SK-N-SH (cell line): ENCODE results near the gene STK32C. TPM values are rescaled to one million over a fixed set of nuclear protein-coding genes. Genes with fewer than 3 reads are reported as not detected.

ENCODE experiments used
- CTCF ChIA-PET: fragments of 300-600, 350-600 bp; formaldehyde crosslinking; extraction: SDS; loops from one replicate; lab custom pipeline; 2021; lab: Yijun Ruan, JAX
- POLR2A ChIA-PET: fragments of 350-600 bp; sonication (Branson Sonifier 250); formaldehyde crosslinking; extraction: SDS; loops from one replicate; lab custom pipeline; 2020; ENCODE audit warnings: antibody characterized with exemption, inconsistent platforms; lab: Yijun Ruan, JAX
- DNase-seq: peaks from one replicate; pipeline ENCODE4 v3.0.0; 2012
- H2AFZ ChIP-seq: fragments of 200-600 bp; sonication (generic); 2 replicates; pipeline ENCODE4 v1.8.1; 2016; ENCODE audit warnings: antibody characterized with exemption, mild to moderate bottlenecking, low read depth
- H3F3A ChIP-seq: fragments of 200-600 bp; sonication (generic); replicated peaks from 2 replicates; pipeline ENCODE3; 2016; ENCODE audit warnings: antibody characterized with exemption, mild to moderate bottlenecking; ENCODE audit not compliant: insufficient read depth
- H3K27ac ChIP-seq, 2 experiments: fragments of 200-500 bp in 1 of 2; fragments of 200-600 bp in 1 of 2; sonication (Bioruptor generic) in 1 of 2; sonication (generic), shearing (Covaris generic) in 1 of 2; 2 replicates each; pipeline versions ENCODE4 v1.5.1 to v1.6.1; 2014 to 2016; ENCODE audit warnings: low read depth in 2 of 2, inconsistent platforms in 1 of 2, low read length in 1 of 2, mild to moderate bottlenecking in 1 of 2, mixed read lengths in 1 of 2
- H3K27me3 ChIP-seq: fragments of 200-600 bp; sonication (generic), shearing (Covaris generic); 2 replicates; pipeline ENCODE4 v1.6.1; 2016; ENCODE audit warnings: mixed run types; ENCODE audit not compliant: insufficient read depth
- H3K36me3 ChIP-seq, 2 experiments: fragments of 200-500 bp in 1 of 2; fragments of 200-600 bp in 1 of 2; sonication (Bioruptor generic) in 1 of 2; sonication (generic) in 1 of 2; replicated peaks in 1 of 2; 2 replicates each; pipeline versions ENCODE3 to v1.5.1; 2014 to 2016; ENCODE audit warnings: low read length in 1 of 2, mild to moderate bottlenecking in 1 of 2; ENCODE audit not compliant: insufficient read depth in 2 of 2, control insufficient read depth in 1 of 2
- H3K4me1 ChIP-seq, 2 experiments: fragments of 200-500 bp in 1 of 2; fragments of 200-600 bp in 1 of 2; sonication (Bioruptor generic) in 1 of 2; sonication (generic), shearing (Covaris generic) in 1 of 2; 2 replicates each; pipeline versions ENCODE4 v1.5.1 to v1.6.1; 2014 to 2016; ENCODE audit warnings: low read depth in 1 of 2, low read length in 1 of 2, mixed run types in 1 of 2; ENCODE audit not compliant: insufficient read depth in 2 of 2, control insufficient read depth in 1 of 2
- H3K4me2 ChIP-seq: fragments of 200-600 bp; sonication (generic), shearing (Covaris generic); 2 replicates; pipeline ENCODE4 v1.6.1; 2017; ENCODE audit warnings: mixed run types
- H3K4me3 ChIP-seq, 2 experiments: fragments of 200-500 bp in 1 of 2; fragments of 200-600 bp in 1 of 2; sonication (Bioruptor generic) in 1 of 2; sonication (generic), shearing (Covaris generic) in 1 of 2; 2 replicates each; pipeline versions ENCODE4 v1.5.1 to v1.8.1; 2014 to 2016; ENCODE audit warnings: low read depth in 2 of 2, inconsistent platforms in 1 of 2, low read length in 1 of 2, mild to moderate bottlenecking in 1 of 2, mixed read lengths in 1 of 2, moderate library complexity in 1 of 2
- H3K79me2 ChIP-seq: fragments of 200-600 bp; sonication (generic); 2 replicates; pipeline ENCODE4 v1.8.1; 2017; ENCODE audit warnings: mild to moderate bottlenecking; ENCODE audit not compliant: insufficient read depth
- H3K9ac ChIP-seq: fragments of 200-600 bp; sonication (generic); 2 replicates; pipeline ENCODE4 v1.6.1; 2017; ENCODE audit warnings: mixed run types
- H3K9me2 ChIP-seq: fragments of 200-600 bp; sonication (generic); 2 replicates; pipeline ENCODE4 v1.6.1; 2017; ENCODE audit warnings: mixed run types
- H3K9me3 ChIP-seq: fragments of 200-600 bp; sonication (generic); 2 replicates; pipeline ENCODE4 v1.6.1; 2017; ENCODE audit warnings: mixed run types, mild to moderate bottlenecking, moderate library complexity
- H4K20me1 ChIP-seq: fragments of 200-600 bp; sonication (generic); 2 replicates; pipeline ENCODE4 v1.6.1; 2017; ENCODE audit warnings: mild to moderate bottlenecking, mixed run types; ENCODE audit not compliant: insufficient read depth
- CHD2 ChIP-seq: fragments of 150-350 bp; IDR thresholded peaks from 2 replicates; pipeline ENCODE4 v1.6.1; 2018; ENCODE audit warnings: low read length; ENCODE audit not compliant: partially characterized antibody
- FOSL2 ChIP-seq: IDR thresholded peaks from 2 replicates; pipeline ENCODE4 v1.4.0; 2012; ENCODE audit warnings: low read depth, mild to moderate bottlenecking, moderate library complexity, borderline replicate concordance
- FOXJ3 ChIP-seq: sonication (generic); formaldehyde crosslinking; IDR thresholded peaks from 2 replicates; pipeline ENCODE4 v1.5.1; 2020; ENCODE audit warnings: mild to moderate bottlenecking, missing genetic modification reagents
- POLR2AphosphoS5 ChIP-seq: IDR thresholded peaks from 2 replicates; pipeline ENCODE4 v1.6.1; 2012; ENCODE audit warnings: low read depth, low read length
- RXRA ChIP-seq: IDR thresholded peaks from 2 replicates; pipeline ENCODE4 v1.4.0; 2012; ENCODE audit warnings: low read depth, mild to moderate bottlenecking, borderline replicate concordance
- SIN3A ChIP-seq: IDR thresholded peaks from 2 replicates; pipeline ENCODE4 v1.6.1; 2012; ENCODE audit warnings: low read depth, mild to moderate bottlenecking, low read length, moderate library complexity, borderline replicate concordance
- TAF1 ChIP-seq: IDR thresholded peaks from 2 replicates; pipeline ENCODE4 v1.6.1; 2012; ENCODE audit warnings: low read depth, mild to moderate bottlenecking, low read length, moderate library complexity, borderline replicate concordance
- TCF12 ChIP-seq: IDR thresholded peaks from 2 replicates; pipeline ENCODE4 v1.4.0; 2012
- TEAD4 ChIP-seq: IDR thresholded peaks from 2 replicates; pipeline ENCODE4 v1.4.0; 2012; ENCODE audit warnings: mild to moderate bottlenecking, borderline replicate concordance; ENCODE audit not compliant: insufficient read depth
- WGBS: methylation state at CpG from one replicate; pipeline ENCODE4 v1.1.6; 2017; ENCODE audit warnings: low lambda C conversion rate; 5-methylcytosine and 5-hydroxymethylcytosine counted together
- polyA plus RNA-seq, 3 experiments: library from polyadenylated mRNA; depleted of rRNA; stranded (reverse); fragments of >200 nt; gene quantifications; 2 replicates each; pipeline ENCODE4 v1.2.3, GENCODE V29; 2012
- TF ChIP-seq, protein P1 (sequence below): IDR thresholded peaks from 2 replicates; pipeline ENCODE4 v1.4.0; 2012; ENCODE audit warnings: low read depth
- TF ChIP-seq, protein P2 (sequence below): fragments of 150-350 bp; IDR thresholded peaks from 2 replicates; pipeline ENCODE4 v1.6.1; 2017; ENCODE audit warnings: antibody characterized with exemption, low read length, low read depth, borderline replicate concordance
- TF ChIP-seq, protein P3 (sequence below): IDR thresholded peaks from 2 replicates; pipeline ENCODE4; 2012

STK32C gene
- polyA plus RNA-seq, 1 of the 3 experiments (the other 2 are of a cell fraction), result 27.8 TPM

DNA sequence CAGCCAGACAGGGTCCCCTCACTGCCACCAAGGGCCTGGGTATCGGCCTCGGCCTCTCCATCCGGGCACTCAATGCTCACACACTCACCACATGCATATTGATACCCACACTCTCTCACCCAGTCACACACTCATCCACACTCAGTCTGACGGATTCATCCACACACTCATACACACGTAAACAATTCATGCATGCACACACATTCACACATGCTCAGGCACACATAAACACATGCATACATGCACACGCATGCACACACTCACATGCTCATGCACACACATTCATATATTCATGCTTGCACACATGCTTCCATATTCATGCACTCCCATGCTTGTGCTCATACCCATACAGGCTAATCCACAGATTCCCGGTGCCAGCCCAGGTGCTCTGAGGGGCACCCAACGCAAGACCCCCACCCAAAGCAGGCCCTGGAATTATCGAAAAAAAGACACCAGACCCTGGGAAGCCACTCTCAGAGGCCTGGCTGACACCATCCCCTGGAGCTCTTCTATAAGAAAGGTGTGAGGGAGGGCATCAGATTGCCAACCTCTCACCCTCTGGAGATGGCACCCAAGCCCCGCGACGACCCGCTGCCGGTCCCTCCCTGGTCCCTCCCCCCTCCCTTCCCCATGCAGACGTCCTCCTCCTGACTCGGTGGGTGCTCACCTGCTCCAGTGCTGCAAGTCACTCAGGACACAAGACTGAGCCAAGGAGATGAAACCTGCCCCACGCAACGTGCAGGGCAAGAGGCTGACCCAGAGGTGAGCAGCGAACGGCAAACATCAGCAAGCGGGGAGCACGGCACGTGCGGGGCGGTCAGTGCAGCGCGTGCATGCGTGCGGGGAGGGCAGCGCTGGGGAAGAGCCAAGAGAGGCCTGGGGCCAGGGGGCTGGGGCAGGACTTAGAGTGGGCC, 15.2 kb downstream of the STK32C start:
- TF ChIP-seq FOXJ3 (CRISPR knock-in tag) (0 out of 2 replicates have a peak, but pooled peaks have one; percentile 5), FOSL2 (no peak), TCF12 (no peak), TEAD4 (no peak)
- TF ChIP-seq, protein P1, sequence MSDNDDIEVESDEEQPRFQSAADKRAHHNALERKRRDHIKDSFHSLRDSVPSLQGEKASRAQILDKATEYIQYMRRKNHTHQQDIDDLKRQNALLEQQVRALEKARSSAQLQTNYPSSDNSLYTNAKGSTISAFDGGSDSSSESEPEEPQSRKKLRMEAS, result no peak
- no peaks in the 10 kb centered on the region for H3K79me2 ChIP-seq
- H3K9ac ChIP-seq, result no peak overlapping the region
- CTCF ChIA-PET, result interaction anchor here (1.2 to 2.0 kb wide), 2 partner anchors 15 to 69 kb away, joined by 4 to 9 read pairs; no protein-coding TSS in a partner anchor
- POLR2A ChIA-PET, result interaction anchor here (0.6 to 1.5 kb wide), 4 partner anchors 11 to 53 kb away, joined by 3 to 5 read pairs (median 4); no protein-coding TSS in a partner anchor
- WGBS, result 80% methylated on average over 27 of the region's 30 CpGs
- peak overlapping the region in 1 of 2 experiments; percentile 96; a peak in 2 of 4 replicates for H3K27ac ChIP-seq
- H2AFZ ChIP-seq, result no peak overlapping the region
- H3F3A ChIP-seq, result no peaks in the 10 kb centered on the region
- peaks cover 0 to 62% of the 10 kb centered on the region in 2 experiments; a peak in 2 of 4 replicates for H3K4me1 ChIP-seq
- no peaks in the 10 kb centered on the region for H3K9me3 ChIP-seq
- H3K4me3 ChIP-seq, result no peak overlapping the region
- H3K27me3 ChIP-seq, result no peaks in the 10 kb centered on the region
- no peak for DNase-seq
- H3K36me3 ChIP-seq, result no peaks in the 10 kb centered on the region
- no peaks in the 10 kb centered on the region for H4K20me1 ChIP-seq
- H3K9me2 ChIP-seq, result no peaks in the 10 kb centered on the region
- no peak overlapping the region for H3K4me2 ChIP-seq

DNA sequence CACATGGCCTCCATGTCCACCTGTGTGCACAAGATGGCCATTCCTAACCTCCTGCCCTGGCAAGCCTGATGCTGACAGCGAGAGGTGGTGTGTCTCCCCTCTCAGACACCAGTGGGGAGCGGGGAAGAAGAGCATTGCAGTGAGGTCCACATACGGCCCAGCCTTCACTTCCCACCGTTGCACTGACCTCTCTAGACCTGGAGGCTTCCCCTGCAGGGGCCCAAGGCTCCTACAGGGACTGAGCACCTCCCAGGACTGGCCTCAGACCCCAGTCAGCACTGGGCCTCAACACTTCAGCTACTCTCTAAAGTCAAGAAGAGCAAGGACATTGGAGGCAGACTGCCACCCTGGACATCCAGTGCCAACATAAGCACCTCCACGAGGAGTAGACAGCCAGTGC, 15.9 kb downstream of the STK32C start:
- WGBS, result 57% methylated on average over 2 of the region's 5 CpGs
- H3K9me3 ChIP-seq, result no peaks in the 10 kb centered on the region

More for the DNA sequence above, 15.9 kb downstream of the STK32C start:
- Histone ChIP-seq H3K4me1 (peaks cover 0 to 54% of the 10 kb centered on the region in 2 experiments; a peak in 2 of 4 replicates), H4K20me1 (no peaks in the 10 kb centered on the region), H3K4me2 (no peak overlapping the region), H3K4me3 (no peak overlapping the region), H3K79me2 (no peaks in the 10 kb centered on the region), H3K36me3 (no peaks in the 10 kb centered on the region), H3K27me3 (no peaks in the 10 kb centered on the region), H3K9ac (no peak overlapping the region), H3F3A (no peaks in the 10 kb centered on the region), H3K9me2 (no peaks in the 10 kb centered on the region), H2AFZ (no peak overlapping the region), H3K27ac (peak overlapping the region in 1 of 2 experiments; percentile 96; a peak in 1 of 4 replicates)
- CTCF ChIA-PET, result no interaction called here
- POLR2A ChIA-PET, result no interaction called here
- no peak for DNase-seq
- TF ChIP-seq, protein P2, sequence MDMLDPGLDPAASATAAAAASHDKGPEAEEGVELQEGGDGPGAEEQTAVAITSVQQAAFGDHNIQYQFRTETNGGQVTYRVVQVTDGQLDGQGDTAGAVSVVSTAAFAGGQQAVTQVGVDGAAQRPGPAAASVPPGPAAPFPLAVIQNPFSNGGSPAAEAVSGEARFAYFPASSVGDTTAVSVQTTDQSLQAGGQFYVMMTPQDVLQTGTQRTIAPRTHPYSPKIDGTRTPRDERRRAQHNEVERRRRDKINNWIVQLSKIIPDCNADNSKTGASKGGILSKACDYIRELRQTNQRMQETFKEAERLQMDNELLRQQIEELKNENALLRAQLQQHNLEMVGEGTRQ, result no peak
- TF ChIP-seq TAF1 (no peak), RXRA (no peak), CHD2 (no peak), POLR2AphosphoS5 (no peak), SIN3A (no peak), TCF12 (no peak)
- TF ChIP-seq, protein P3, sequence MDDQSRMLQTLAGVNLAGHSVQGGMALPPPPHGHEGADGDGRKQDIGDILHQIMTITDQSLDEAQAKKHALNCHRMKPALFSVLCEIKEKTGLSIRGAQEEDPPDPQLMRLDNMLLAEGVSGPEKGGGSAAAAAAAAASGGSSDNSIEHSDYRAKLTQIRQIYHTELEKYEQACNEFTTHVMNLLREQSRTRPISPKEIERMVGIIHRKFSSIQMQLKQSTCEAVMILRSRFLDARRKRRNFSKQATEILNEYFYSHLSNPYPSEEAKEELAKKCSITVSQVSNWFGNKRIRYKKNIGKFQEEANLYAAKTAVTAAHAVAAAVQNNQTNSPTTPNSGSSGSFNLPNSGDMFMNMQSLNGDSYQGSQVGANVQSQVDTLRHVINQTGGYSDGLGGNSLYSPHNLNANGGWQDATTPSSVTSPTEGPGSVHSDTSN, result no peak
